Measurements from ENCODE around the gene NKTR.

NKTR gene

GRCh38 chr3:42635111-42635510, 34.6 kb downstream of the NKTR start:
- DNase-seq: no peak
- no peaks in the 10 kb centered on the region for H3K9me3 ChIP-seq
- TF ChIP-seq, protein P1, sequence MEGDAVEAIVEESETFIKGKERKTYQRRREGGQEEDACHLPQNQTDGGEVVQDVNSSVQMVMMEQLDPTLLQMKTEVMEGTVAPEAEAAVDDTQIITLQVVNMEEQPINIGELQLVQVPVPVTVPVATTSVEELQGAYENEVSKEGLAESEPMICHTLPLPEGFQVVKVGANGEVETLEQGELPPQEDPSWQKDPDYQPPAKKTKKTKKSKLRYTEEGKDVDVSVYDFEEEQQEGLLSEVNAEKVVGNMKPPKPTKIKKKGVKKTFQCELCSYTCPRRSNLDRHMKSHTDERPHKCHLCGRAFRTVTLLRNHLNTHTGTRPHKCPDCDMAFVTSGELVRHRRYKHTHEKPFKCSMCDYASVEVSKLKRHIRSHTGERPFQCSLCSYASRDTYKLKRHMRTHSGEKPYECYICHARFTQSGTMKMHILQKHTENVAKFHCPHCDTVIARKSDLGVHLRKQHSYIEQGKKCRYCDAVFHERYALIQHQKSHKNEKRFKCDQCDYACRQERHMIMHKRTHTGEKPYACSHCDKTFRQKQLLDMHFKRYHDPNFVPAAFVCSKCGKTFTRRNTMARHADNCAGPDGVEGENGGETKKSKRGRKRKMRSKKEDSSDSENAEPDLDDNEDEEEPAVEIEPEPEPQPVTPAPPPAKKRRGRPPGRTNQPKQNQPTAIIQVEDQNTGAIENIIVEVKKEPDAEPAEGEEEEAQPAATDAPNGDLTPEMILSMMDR (IDR thresholded peaks at IDR 0.05): no peak
- no peak overlapping the region for H3K4me3 ChIP-seq
- H3K36me3 ChIP-seq: peaks cover 78 to 98% (median 83%) of the 10 kb centered on the region in 3 donors
- H3K27me3 ChIP-seq: no peaks in the 10 kb centered on the region
- H3K27ac ChIP-seq: no peak overlapping the region
- peaks cover 0 to 7% (median 0%) of the 10 kb centered on the region in 4 donors for H3K4me1 ChIP-seq
- intact Hi-C loops (cut with DNase I; ENCODE audit: low total_unique reads): no loop called here

- peaks cover 0 to 7% (median 0%) of the 10 kb centered on the region in 4 donors for H3K4me1 ChIP-seq
- no peak overlapping the region for H3K27ac ChIP-seq
- H3K9me3 ChIP-seq: no peaks in the 10 kb centered on the region
- intact Hi-C loops (cut with DNase I; ENCODE audit: low total_unique reads): no loop called here
- DNase-seq: no peak
- H3K36me3 ChIP-seq: peaks cover 80 to 98% (median 90%) of the 10 kb centered on the region in 3 donors
- TF ChIP-seq, protein P1 (IDR thresholded peaks at IDR 0.05): no peak
- H3K4me3 ChIP-seq: no peak overlapping the region
- no peaks in the 10 kb centered on the region for H3K27me3 ChIP-seq
Measured at GRCh38 chr3:42637001-42637400, 36.5 kb downstream of the NKTR start.

GRCh38 chr3:42638339-42638842, 37.9 kb downstream of the NKTR start:
- peaks cover 83 to 97% (median 88%) of the 10 kb centered on the region in 3 donors for H3K36me3 ChIP-seq
- TF ChIP-seq, protein P1 (IDR thresholded peaks at IDR 0.05): no peak
- H3K27me3 ChIP-seq: no peaks in the 10 kb centered on the region
- intact Hi-C loops (cut with DNase I; ENCODE audit: low total_unique reads): no loop called here
- no peak for DNase-seq
- peaks cover 0 to 7% (median 0%) of the 10 kb centered on the region in 4 donors for H3K4me1 ChIP-seq
- no peaks in the 10 kb centered on the region for H3K9me3 ChIP-seq
- H3K4me3 ChIP-seq: no peak overlapping the region
- H3K27ac ChIP-seq: no peak overlapping the region

- intact Hi-C loops (cut with DNase I; ENCODE audit: low total_unique reads): no loop called here
- no peak overlapping the region for H3K4me3 ChIP-seq
- TF ChIP-seq, protein P1 (IDR thresholded peaks at IDR 0.05): no peak
- no peaks in the 10 kb centered on the region for H3K9me3 ChIP-seq
- H3K27me3 ChIP-seq: no peaks in the 10 kb centered on the region
- H3K27ac ChIP-seq: peak overlapping the region; percentile 7 to 23
- H3K36me3 ChIP-seq: peaks cover 84 to 97% (median 91%) of the 10 kb centered on the region in 3 donors
- peaks cover 0 to 7% (median 0%) of the 10 kb centered on the region in 4 donors for H3K4me1 ChIP-seq
- no peak for DNase-seq
Measured at GRCh38 chr3:42639192-42639591, 38.7 kb downstream of the NKTR start.

- TF ChIP-seq, protein P1 (IDR thresholded peaks at IDR 0.05): no peak
- peaks cover 0 to 7% (median 0%) of the 10 kb centered on the region in 4 donors for H3K4me1 ChIP-seq
- H3K9me3 ChIP-seq: no peaks in the 10 kb centered on the region
- no peak for DNase-seq
- peak overlapping the region in 1 of 2 donors; percentile 23 for H3K27ac ChIP-seq
- H3K27me3 ChIP-seq: no peaks in the 10 kb centered on the region
- H3K36me3 ChIP-seq: peaks cover 85 to 99% (median 99%) of the 10 kb centered on the region in 3 donors
- intact Hi-C loops (cut with DNase I; ENCODE audit: low total_unique reads): no loop called here
- H3K4me3 ChIP-seq: no peak overlapping the region
Measured at GRCh38 chr3:42640129-42640528, 39.6 kb downstream of the NKTR start.

All from tibial artery (tissue), 4 donors.